Erythroblast (primary cell): ENCODE data around the gene SYNE3.

Experiments used
- GATA1 ChIP-seq: IDR thresholded peaks from 2 replicates; pipeline ENCODE4 v1.6.1; 2011; ENCODE audit warnings: low read depth, mild to moderate bottlenecking, control low read depth, low read length, moderate library complexity
- POLR2A ChIP-seq: IDR thresholded peaks from 2 replicates; pipeline ENCODE4 v1.6.1; 2011; ENCODE audit warnings: mild to moderate bottlenecking, low read length

GRCh38 chr14:95537298-95538089, 21.0 kb upstream of the SYNE3 start:
- TF ChIP-seq POLR2A (no peak), GATA1 (no peak)
